Measurements from ENCODE around the gene RPL31.

Gene RPL31

GRCh38 chr2:100982431-100982861 lies 19.6 kb upstream of the RPL31 start:
- no peak for TF ChIP-seq EZH2 (IDR thresholded peaks at IDR 0.05; ENCODE audit: borderline replicate concordance, low read length)
- TF ChIP-seq, protein P1, sequence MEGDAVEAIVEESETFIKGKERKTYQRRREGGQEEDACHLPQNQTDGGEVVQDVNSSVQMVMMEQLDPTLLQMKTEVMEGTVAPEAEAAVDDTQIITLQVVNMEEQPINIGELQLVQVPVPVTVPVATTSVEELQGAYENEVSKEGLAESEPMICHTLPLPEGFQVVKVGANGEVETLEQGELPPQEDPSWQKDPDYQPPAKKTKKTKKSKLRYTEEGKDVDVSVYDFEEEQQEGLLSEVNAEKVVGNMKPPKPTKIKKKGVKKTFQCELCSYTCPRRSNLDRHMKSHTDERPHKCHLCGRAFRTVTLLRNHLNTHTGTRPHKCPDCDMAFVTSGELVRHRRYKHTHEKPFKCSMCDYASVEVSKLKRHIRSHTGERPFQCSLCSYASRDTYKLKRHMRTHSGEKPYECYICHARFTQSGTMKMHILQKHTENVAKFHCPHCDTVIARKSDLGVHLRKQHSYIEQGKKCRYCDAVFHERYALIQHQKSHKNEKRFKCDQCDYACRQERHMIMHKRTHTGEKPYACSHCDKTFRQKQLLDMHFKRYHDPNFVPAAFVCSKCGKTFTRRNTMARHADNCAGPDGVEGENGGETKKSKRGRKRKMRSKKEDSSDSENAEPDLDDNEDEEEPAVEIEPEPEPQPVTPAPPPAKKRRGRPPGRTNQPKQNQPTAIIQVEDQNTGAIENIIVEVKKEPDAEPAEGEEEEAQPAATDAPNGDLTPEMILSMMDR (IDR thresholded peaks at IDR 0.05; ENCODE audit: low read length) = no peak
- Histone ChIP-seq H2AFZ (ENCODE audit: low read length) (no peak overlapping the region), H3K27me3 (ENCODE audit: insufficient read depth, low read length) (no peaks in the 10 kb centered on the region), H4K20me1 (ENCODE audit: insufficient read depth, low read length) (no peaks in the 10 kb centered on the region), H3K27ac (ENCODE audit: low read depth, low read length, poor library complexity, severe bottlenecking) (peak overlapping the region; percentile 12), H3K4me3 (ENCODE audit: low read depth, low read length, poor library complexity, severe bottlenecking) (no peak overlapping the region), H3F3A (ENCODE audit: insufficient read depth, low read length) (no peaks in the 10 kb centered on the region), H3K79me2 (ENCODE audit: insufficient read depth, low read length) (no peaks in the 10 kb centered on the region), H3K9ac (ENCODE audit: low read length) (no peak overlapping the region), H3K36me3 (ENCODE audit: insufficient read depth, low read length) (no peaks in the 10 kb centered on the region), H3K4me1 (ENCODE audit: insufficient read depth, low read length, severe bottlenecking) (peaks cover 61% of the 10 kb centered on the region), H3K4me2 (ENCODE audit: low read length) (no peak overlapping the region), H3K9me3 (ENCODE audit: low read length) (no peaks in the 10 kb centered on the region), H3K9me2 (ENCODE audit: low read depth, low read length) (no peaks in the 10 kb centered on the region)

DNA sequence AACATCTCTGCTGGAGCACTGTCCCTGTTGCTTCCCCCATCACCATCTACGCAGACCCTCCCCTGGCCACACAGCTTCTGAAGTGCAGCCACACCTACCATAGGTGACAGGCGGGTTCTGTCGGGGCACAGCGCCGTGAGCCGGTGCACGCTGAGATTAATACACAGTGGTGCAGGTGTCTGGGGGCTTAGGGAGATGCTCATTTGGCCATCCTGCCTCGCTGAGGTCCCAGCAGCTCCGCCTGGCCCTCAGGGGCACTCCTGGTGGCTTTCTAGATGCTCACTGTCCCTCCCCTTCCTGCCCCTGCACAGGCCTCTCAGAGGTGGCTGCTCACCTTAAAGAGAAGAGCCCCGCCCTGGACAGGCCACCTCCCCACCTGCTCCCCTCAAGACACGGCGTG lies 18.9 kb upstream of the RPL31 start:
- Histone ChIP-seq H3F3A (ENCODE audit: insufficient read depth, low read length) (no peaks in the 10 kb centered on the region), H4K20me1 (ENCODE audit: insufficient read depth, low read length) (no peaks in the 10 kb centered on the region), H3K27me3 (ENCODE audit: insufficient read depth, low read length) (no peaks in the 10 kb centered on the region), H3K4me1 (ENCODE audit: insufficient read depth, low read length, severe bottlenecking) (peaks cover 54% of the 10 kb centered on the region), H3K4me3 (ENCODE audit: low read depth, low read length, poor library complexity, severe bottlenecking) (no peak overlapping the region), H3K9me3 (ENCODE audit: low read length) (no peaks in the 10 kb centered on the region), H3K79me2 (ENCODE audit: insufficient read depth, low read length) (no peaks in the 10 kb centered on the region), H3K4me2 (ENCODE audit: low read length) (no peak overlapping the region), H3K27ac (ENCODE audit: low read depth, low read length, poor library complexity, severe bottlenecking) (peak overlapping the region; percentile 56), H3K36me3 (ENCODE audit: insufficient read depth, low read length) (no peaks in the 10 kb centered on the region), H3K9ac (ENCODE audit: low read length) (no peak overlapping the region), H3K9me2 (ENCODE audit: low read depth, low read length) (no peaks in the 10 kb centered on the region), H2AFZ (ENCODE audit: low read length) (no peak overlapping the region)
- no peak for TF ChIP-seq EZH2 (IDR thresholded peaks at IDR 0.05; ENCODE audit: borderline replicate concordance, low read length)
- TF ChIP-seq, protein P1 (IDR thresholded peaks at IDR 0.05; ENCODE audit: low read length) = no peak

- TF ChIP-seq EZH2 (IDR thresholded peaks at IDR 0.05; ENCODE audit: borderline replicate concordance, low read length) = no peak
- TF ChIP-seq, protein P1 (IDR thresholded peaks at IDR 0.05; ENCODE audit: low read length) = no peak
- Histone ChIP-seq H3K27me3 (ENCODE audit: insufficient read depth, low read length) (no peaks in the 10 kb centered on the region), H3F3A (ENCODE audit: insufficient read depth, low read length) (no peaks in the 10 kb centered on the region), H3K79me2 (ENCODE audit: insufficient read depth, low read length) (no peaks in the 10 kb centered on the region), H3K9ac (ENCODE audit: low read length) (no peak overlapping the region), H4K20me1 (ENCODE audit: insufficient read depth, low read length) (no peaks in the 10 kb centered on the region), H2AFZ (ENCODE audit: low read length) (no peak overlapping the region), H3K4me1 (ENCODE audit: insufficient read depth, low read length, severe bottlenecking) (peaks cover 48% of the 10 kb centered on the region), H3K9me3 (ENCODE audit: low read length) (no peaks in the 10 kb centered on the region), H3K9me2 (ENCODE audit: low read depth, low read length) (no peaks in the 10 kb centered on the region), H3K4me2 (ENCODE audit: low read length) (no peak overlapping the region), H3K4me3 (ENCODE audit: low read depth, low read length, poor library complexity, severe bottlenecking) (no peak overlapping the region), H3K36me3 (ENCODE audit: insufficient read depth, low read length) (no peaks in the 10 kb centered on the region), H3K27ac (ENCODE audit: low read depth, low read length, poor library complexity, severe bottlenecking) (peak overlapping the region; percentile 56)
Measured at GRCh38 chr2:100983684-100984310, 18.3 kb upstream of the RPL31 start.

All from OCI-LY1 (cell line).